Spinal cord (tissue), 10 donors: ENCODE results near the gene MEIOB. TPM values are rescaled to one million over a fixed set of nuclear protein-coding genes. Genes with fewer than 3 reads are reported as not detected.

Source experiments
- DNase-seq, 6 donors: peaks; one replicate each; pipeline versions ENCODE4 v3.0.0 to v3.0.0-alpha.2; 2013 to 2015; ENCODE audit warnings: low spot score in 6 of 6, low read depth in 4 of 6
- H3K27ac ChIP-seq: one replicate; pipeline ENCODE4 v1.5.1; 2013; ENCODE audit warnings: low read depth, low read length, control low read depth
- H3K27me3 ChIP-seq: one replicate; pipeline ENCODE4 v1.6.1; 2013; ENCODE audit warnings: low read length; ENCODE audit not compliant: control insufficient read depth, insufficient read depth
- H3K36me3 ChIP-seq: one replicate; pipeline ENCODE4 v1.6.1; 2013; ENCODE audit warnings: low read length; ENCODE audit not compliant: control insufficient read depth, insufficient read depth
- H3K4me1 ChIP-seq: one replicate; pipeline ENCODE4 v1.6.1; 2013; ENCODE audit warnings: low read length; ENCODE audit not compliant: control insufficient read depth, insufficient read depth
- H3K4me3 ChIP-seq: one replicate; pipeline ENCODE4 v1.5.1; 2013; ENCODE audit warnings: low read depth, low read length, control low read depth
- H3K9me3 ChIP-seq: one replicate; pipeline ENCODE4 v1.6.1; 2013; ENCODE audit warnings: low read length; ENCODE audit not compliant: control insufficient read depth, insufficient read depth
- WGBS: methylation state at CpG from one replicate; pipeline ENCODE4 v1.1.5; 2013; ENCODE audit warnings: missing lambda C conversion rate; ENCODE audit not compliant: insufficient coverage; 5-methylcytosine and 5-hydroxymethylcytosine counted together
- polyA plus RNA-seq, 2 donors: library from polyadenylated mRNA; unstranded; fragments of 120-200 nt; gene quantifications; one replicate each; pipeline ENCODE4 v1.2.1, GENCODE V29; 2013; ENCODE audit not compliant: insufficient read length in 2 of 2
- total RNA-seq, 2 donors: library from RNA; depleted of rRNA in 1 of 2; stranded (reverse); fragments of 120-200 nt in 1 of 2; fragments of >200 nt in 1 of 2; gene quantifications; one replicate each; pipeline versions ENCODE4 v1.2.3 to v1.2.4, GENCODE V29; 2013 to 2014
- donor health status: healthy.

The MEIOB gene
- total and polyA plus RNA-seq, 4 donors, result 0.83 to 2.6 (median 1.5) TPM

GRCh38 chr16:1915732-1916639, 44.0 kb upstream of the MEIOB start:
- Histone ChIP-seq H3K27me3 (peaks cover 68% of the 10 kb centered on the region), H3K36me3 (no peaks in the 10 kb centered on the region), H3K4me1 (peaks cover 15% of the 10 kb centered on the region), H3K9me3 (no peaks in the 10 kb centered on the region), H3K4me3 (no peak overlapping the region), H3K27ac (no peak overlapping the region)
- DNase-seq, result no peak
- 53% methylated on average over 25 of the region's 25 CpGs for WGBS

GRCh38 chr16:1914988-1915387, 43.0 kb upstream of the MEIOB start:
- H3K4me3 ChIP-seq, result no peak overlapping the region
- 24% methylated on average over 6 of the region's 8 CpGs for WGBS
- no peaks in the 10 kb centered on the region for H3K9me3 ChIP-seq
- no peak overlapping the region for H3K27ac ChIP-seq
- peaks cover 58% of the 10 kb centered on the region for H3K27me3 ChIP-seq
- DNase-seq, result no peak
- H3K4me1 ChIP-seq, result peaks cover 10% of the 10 kb centered on the region
- H3K36me3 ChIP-seq, result no peaks in the 10 kb centered on the region

- no peaks in the 10 kb centered on the region for H3K9me3 ChIP-seq
- H3K27me3 ChIP-seq, result peaks cover 50% of the 10 kb centered on the region
- no peaks in the 10 kb centered on the region for H3K36me3 ChIP-seq
- H3K27ac ChIP-seq, result no peak overlapping the region
- no peak for DNase-seq
- H3K4me1 ChIP-seq, result peaks cover 10% of the 10 kb centered on the region
- 39% methylated on average over 8 of the region's 15 CpGs for WGBS
- H3K4me3 ChIP-seq, result no peak overlapping the region
These were observed 42.2 kb upstream of the MEIOB start for GRCh38 chr16:1914084-1914608.

GRCh38 chr16:1913327-1914083, 41.5 kb upstream of the MEIOB start:
- Histone ChIP-seq H3K36me3 (no peaks in the 10 kb centered on the region), H3K4me1 (peaks cover 6% of the 10 kb centered on the region), H3K27ac (no peak overlapping the region), H3K4me3 (no peak overlapping the region), H3K27me3 (peaks cover 48% of the 10 kb centered on the region), H3K9me3 (no peaks in the 10 kb centered on the region)
- no peak for DNase-seq
- 70% methylated on average over 8 of the region's 21 CpGs for WGBS

- Histone ChIP-seq H3K36me3 (no peaks in the 10 kb centered on the region), H3K27me3 (peaks cover 43% of the 10 kb centered on the region), H3K4me1 (no peaks in the 10 kb centered on the region), H3K4me3 (no peak overlapping the region), H3K27ac (no peak overlapping the region), H3K9me3 (no peaks in the 10 kb centered on the region)
- 80% methylated on average over 17 of the region's 17 CpGs for WGBS
- DNase-seq, result no peak
These were observed 40.2 kb upstream of the MEIOB start for GRCh38 chr16:1912215-1912543.

GRCh38 chr16:1911467-1912214, 39.7 kb upstream of the MEIOB start:
- WGBS, result 90% methylated on average over 59 of the region's 59 CpGs
- Histone ChIP-seq H3K27ac (no peak overlapping the region), H3K27me3 (peaks cover 38% of the 10 kb centered on the region)

GRCh38 chr16:1909561-1910231, 37.7 kb upstream of the MEIOB start:
- 84% methylated on average over 17 of the region's 18 CpGs for WGBS
- H3K4me1 ChIP-seq, result no peaks in the 10 kb centered on the region
- no peaks in the 10 kb centered on the region for H3K9me3 ChIP-seq
- H3K36me3 ChIP-seq, result no peaks in the 10 kb centered on the region
- no peak overlapping the region for H3K4me3 ChIP-seq
- H3K27me3 ChIP-seq, result peaks cover 26% of the 10 kb centered on the region
- no peak for DNase-seq
- no peak overlapping the region for H3K27ac ChIP-seq

More at GRCh38 chr16:1911467-1912214, 39.7 kb upstream of the MEIOB start:
- Histone ChIP-seq H3K36me3 (no peaks in the 10 kb centered on the region), H3K9me3 (no peaks in the 10 kb centered on the region), H3K4me1 (no peaks in the 10 kb centered on the region), H3K4me3 (no peak overlapping the region)
- no peak for DNase-seq

- Histone ChIP-seq H3K9me3 (no peaks in the 10 kb centered on the region), H3K36me3 (no peaks in the 10 kb centered on the region), H3K4me3 (no peak overlapping the region), H3K4me1 (peaks cover 7% of the 10 kb centered on the region), H3K27me3 (peaks cover 22% of the 10 kb centered on the region), H3K27ac (no peak overlapping the region)
- 58% methylated on average over 6 of the region's 9 CpGs for WGBS
- no peak for DNase-seq
These were observed 37.0 kb upstream of the MEIOB start for GRCh38 chr16:1908983-1909382.

GRCh38 chr16:1908184-1908583, 36.2 kb upstream of the MEIOB start:
- H3K4me1 ChIP-seq, result peaks cover 10% of the 10 kb centered on the region
- H3K4me3 ChIP-seq, result no peak overlapping the region
- 48% methylated on average over 11 of the region's 17 CpGs for WGBS
- no peaks in the 10 kb centered on the region for H3K9me3 ChIP-seq
- no peak overlapping the region for H3K27ac ChIP-seq
- H3K36me3 ChIP-seq, result no peaks in the 10 kb centered on the region
- DNase-seq, result peak in 1 of 6 donors; percentile 21
- peaks cover 16% of the 10 kb centered on the region for H3K27me3 ChIP-seq
